ENCODE results near the gene TTC7B.

- TF ChIP-seq CTCF (IDR thresholded peaks at IDR 0.05 in 4 of 5, conservative IDR thresholded peaks at IDR 0.05 in 1 of 5) (no peak), POLR2A (IDR thresholded peaks at IDR 0.05) (no peak)
These were observed 23.6 kb upstream of the TTC7B start for GRCh38 chr14:90839889-90840266.

Measured in gastrocnemius medialis (tissue), 4 donors.